ENCODE results near the gene THPO.

The THPO gene

GRCh38 chr3:184348057-184348382 is 30.0 kb downstream of the THPO start:
- TF ChIP-seq, protein P1, sequence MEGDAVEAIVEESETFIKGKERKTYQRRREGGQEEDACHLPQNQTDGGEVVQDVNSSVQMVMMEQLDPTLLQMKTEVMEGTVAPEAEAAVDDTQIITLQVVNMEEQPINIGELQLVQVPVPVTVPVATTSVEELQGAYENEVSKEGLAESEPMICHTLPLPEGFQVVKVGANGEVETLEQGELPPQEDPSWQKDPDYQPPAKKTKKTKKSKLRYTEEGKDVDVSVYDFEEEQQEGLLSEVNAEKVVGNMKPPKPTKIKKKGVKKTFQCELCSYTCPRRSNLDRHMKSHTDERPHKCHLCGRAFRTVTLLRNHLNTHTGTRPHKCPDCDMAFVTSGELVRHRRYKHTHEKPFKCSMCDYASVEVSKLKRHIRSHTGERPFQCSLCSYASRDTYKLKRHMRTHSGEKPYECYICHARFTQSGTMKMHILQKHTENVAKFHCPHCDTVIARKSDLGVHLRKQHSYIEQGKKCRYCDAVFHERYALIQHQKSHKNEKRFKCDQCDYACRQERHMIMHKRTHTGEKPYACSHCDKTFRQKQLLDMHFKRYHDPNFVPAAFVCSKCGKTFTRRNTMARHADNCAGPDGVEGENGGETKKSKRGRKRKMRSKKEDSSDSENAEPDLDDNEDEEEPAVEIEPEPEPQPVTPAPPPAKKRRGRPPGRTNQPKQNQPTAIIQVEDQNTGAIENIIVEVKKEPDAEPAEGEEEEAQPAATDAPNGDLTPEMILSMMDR (conservative IDR thresholded peaks at IDR 0.05; ENCODE audit: low read depth, low read length), result no peak
- DNase-seq (ENCODE audit: low read depth), result no peak
- H3K4me3 ChIP-seq (ENCODE audit: low read length), result no peak overlapping the region

DNA sequence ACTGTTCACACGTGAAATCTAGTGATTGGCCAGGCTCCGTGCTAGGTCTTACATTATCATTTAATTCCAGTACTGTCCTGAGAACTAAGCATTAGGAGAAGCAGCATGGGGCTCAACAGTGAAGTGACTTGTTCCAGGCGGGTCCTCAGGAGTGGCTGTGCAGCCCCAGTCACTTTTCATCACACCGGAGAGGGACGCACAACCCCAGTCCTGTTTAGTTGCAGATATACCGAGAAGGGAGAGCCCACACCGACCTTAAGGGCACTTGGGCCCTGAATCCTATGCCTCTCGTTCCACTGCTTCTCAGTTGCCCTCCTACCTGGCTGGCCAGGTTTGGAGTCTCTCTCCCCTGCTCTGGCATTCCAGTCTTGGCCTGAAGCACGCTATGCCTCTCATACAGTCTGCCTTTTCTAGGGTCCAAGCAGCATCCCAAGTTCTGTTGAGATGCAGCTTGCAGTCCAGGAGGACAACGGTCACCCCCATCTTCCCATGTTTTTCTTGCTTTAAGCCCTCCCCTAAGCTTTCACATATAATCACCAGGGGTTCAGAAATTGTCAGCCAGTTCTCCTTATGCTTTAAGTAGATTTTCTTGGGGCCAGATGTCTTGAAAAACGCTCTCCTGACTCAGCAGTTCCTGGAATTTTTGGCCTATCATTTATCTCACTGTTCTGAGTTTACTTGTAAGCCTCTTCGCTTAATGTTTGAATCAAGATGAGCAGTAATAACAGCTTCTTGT is 30.5 kb downstream of the THPO start:
- TF ChIP-seq, protein P1 (conservative IDR thresholded peaks at IDR 0.05; ENCODE audit: low read depth, low read length), result no peak
- DNase-seq (ENCODE audit: low read depth), result no peak

GRCh38 chr3:184346480-184347190 is 31.4 kb downstream of the THPO start:
- TF ChIP-seq, protein P1 (conservative IDR thresholded peaks at IDR 0.05; ENCODE audit: low read depth, low read length), result no peak
- no peak for DNase-seq (ENCODE audit: low read depth)
- H3K4me3 ChIP-seq (ENCODE audit: low read length), result no peak overlapping the region

More for the DNA sequence above, 30.5 kb downstream of the THPO start:
- no peak overlapping the region for H3K4me3 ChIP-seq (ENCODE audit: low read length)

DNA sequence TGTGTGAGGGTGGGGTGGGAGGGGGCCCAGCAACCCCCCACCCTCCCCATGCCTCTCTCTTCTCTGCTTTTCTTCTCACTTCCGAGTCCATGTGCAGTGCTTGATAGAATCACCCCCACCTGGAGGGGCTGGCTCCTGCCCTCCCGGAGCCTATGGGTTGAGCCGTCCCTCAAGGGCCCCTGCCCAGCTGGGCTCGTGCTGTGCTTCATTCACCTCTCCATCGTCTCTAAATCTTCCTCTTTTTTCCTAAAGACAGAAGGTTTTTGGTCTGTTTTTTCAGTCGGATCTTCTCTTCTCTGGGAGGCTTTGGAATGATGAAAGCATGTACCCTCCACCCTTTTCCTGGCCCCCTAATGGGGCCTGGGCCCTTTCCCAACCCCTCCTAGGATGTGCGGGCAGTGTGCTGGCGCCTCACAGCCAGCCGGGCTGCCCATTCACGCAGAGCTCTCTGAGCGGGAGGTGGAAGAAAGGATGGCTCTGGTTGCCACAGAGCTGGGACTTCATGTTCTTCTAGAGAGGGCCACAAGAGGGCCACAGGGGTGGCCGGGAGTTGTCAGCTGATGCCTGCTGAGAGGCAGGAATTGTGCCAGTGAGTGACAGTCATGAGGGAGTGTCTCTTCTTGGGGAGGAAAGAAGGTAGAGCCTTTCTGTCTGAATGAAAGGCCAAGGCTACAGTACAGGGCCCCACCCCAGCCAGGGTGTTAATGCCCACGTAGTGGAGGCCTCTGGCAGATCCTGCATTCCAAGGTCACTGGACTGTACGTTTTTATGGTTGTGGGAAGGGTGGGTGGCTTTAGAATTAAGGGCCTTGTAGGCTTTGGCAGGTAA is 32.5 kb downstream of the THPO start:
- DNase-seq (ENCODE audit: low read depth), result peak; percentile 58
- H3K4me3 ChIP-seq (ENCODE audit: low read length), result no peak overlapping the region
- TF ChIP-seq, protein P1 (conservative IDR thresholded peaks at IDR 0.05; ENCODE audit: low read depth, low read length), result peak; percentile 69

- TF ChIP-seq, protein P1 (conservative IDR thresholded peaks at IDR 0.05; ENCODE audit: low read depth, low read length), result no peak
- no peak for DNase-seq (ENCODE audit: low read depth)
- H3K4me3 ChIP-seq (ENCODE audit: low read length), result no peak overlapping the region
Observed at GRCh38 chr3:184344579-184345316, 33.3 kb downstream of the THPO start.

DNA sequence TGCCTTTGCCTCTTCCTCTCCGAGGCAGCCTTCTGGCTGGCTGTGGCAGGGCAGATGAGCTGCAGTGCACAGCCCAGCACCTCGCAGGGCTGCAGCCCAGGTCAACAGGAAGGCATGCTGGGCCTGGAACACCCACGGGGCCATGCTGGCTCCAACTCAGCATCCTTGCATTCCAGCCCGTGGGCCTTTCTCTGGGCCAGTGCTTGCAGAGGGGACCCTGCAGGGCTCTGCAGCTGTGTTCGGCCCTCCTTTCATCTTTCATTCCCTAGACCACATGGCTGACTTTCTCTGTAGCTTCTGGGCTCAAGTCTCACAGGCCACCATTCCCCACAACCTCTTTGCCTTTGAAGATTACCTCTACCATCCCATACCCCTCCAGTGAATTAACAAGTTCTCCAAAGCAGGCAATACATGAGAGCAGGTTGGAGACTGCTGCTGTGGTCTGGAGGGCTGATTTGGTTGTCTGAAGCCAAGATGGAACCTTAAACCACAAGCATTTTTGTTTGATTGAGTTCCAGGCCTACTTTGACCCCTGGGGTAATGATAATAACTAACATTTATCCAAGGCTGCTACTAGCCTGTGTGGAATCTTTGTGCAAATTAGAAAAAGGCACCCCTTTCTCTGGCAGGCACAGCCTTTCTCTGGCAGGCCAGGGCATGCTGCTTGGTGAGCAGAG is 34.7 kb downstream of the THPO start:
- DNase-seq (ENCODE audit: low read depth), result no peak
- no peak overlapping the region for H3K4me3 ChIP-seq (ENCODE audit: low read length)
- TF ChIP-seq, protein P1 (conservative IDR thresholded peaks at IDR 0.05; ENCODE audit: low read depth, low read length), result no peak
